Prostate gland (tissue), 2 donors: ENCODE measurements around the gene AP5B1. TPM values are rescaled to one million over a fixed set of nuclear protein-coding genes. Genes with fewer than 3 reads are reported as not detected.

ENCODE experiments used
- DNase-seq: peaks from one replicate; pipeline ENCODE4 v3.0.0-alpha.2; 2019; ENCODE audit warnings: low spot score
- H3K27ac ChIP-seq, 2 donors: fragments of 200-600 bp; sonication (generic); 2 replicates each; pipeline ENCODE4 v1.5.1; 2017 to 2019
- H3K27me3 ChIP-seq: fragments of 200-600 bp; sonication (generic); replicated peaks from 2 replicates; pipeline ENCODE4 v1.5.1; 2019; ENCODE audit not compliant: insufficient read depth
- H3K36me3 ChIP-seq, 2 donors: fragments of 200-600 bp; sonication (generic); 1 replicate in 1 of 2; 2 replicates in 1 of 2; pipeline versions ENCODE4 v1.5.1 to v1.8.1; 2017 to 2019
- H3K4me1 ChIP-seq: fragments of 200-600 bp; sonication (generic); replicated peaks from 2 replicates; pipeline ENCODE4 v1.5.1; 2019
- H3K4me3 ChIP-seq, 2 donors: fragments of 200-600 bp; sonication (generic); 2 replicates each; pipeline ENCODE4 v1.5.1; 2017 to 2019
- H3K9me3 ChIP-seq: fragments of 200-600 bp; sonication (generic); 2 replicates; pipeline ENCODE4 v1.5.1; 2017
- POLR2A ChIP-seq: fragments of 450-650 bp; IDR thresholded peaks from one replicate; pipeline ENCODE4 v1.6.1; 2016; ENCODE audit warnings: antibody characterized with exemption, mild to moderate bottlenecking
- POLR2AphosphoS5 ChIP-seq: sonication (generic); formaldehyde crosslinking; IDR thresholded peaks from one replicate; pipeline ENCODE4 v1.6.1; 2017; ENCODE audit warnings: antibody characterized with exemption
- WGBS: methylation state at CpG from one replicate; pipeline ENCODE4 v1.1.5; 2018; 5-methylcytosine and 5-hydroxymethylcytosine counted together
- intact Hi-C: fragments of 100-400 bp; cut with DNase I; formaldehyde crosslinking; loops from one replicate; pipeline ENCODE4 v1.14.2; 2022
- total RNA-seq, 2 donors: library from RNA; depleted of rRNA; stranded (reverse); fragments of >200 nt; gene quantifications; one replicate each; pipeline ENCODE4 v1.1.0, GENCODE V29; 2016
- TF ChIP-seq, protein P1 (sequence below), 4 experiments: fragments of 200-600 bp in 2 of 4; fragments of 450-650 bp in 2 of 4; sonication (generic) in 2 of 4; IDR thresholded peaks; 1 replicate in 3 of 4; 2 replicates in 1 of 4; pipeline ENCODE4 v1.5.1; 2016 to 2019; ENCODE audit warnings: antibody characterized with exemption in 4 of 4, mild to moderate bottlenecking in 2 of 4, moderate library complexity in 2 of 4

The AP5B1 gene
- total RNA-seq, 2 donors from 2014 or later, result 15.4 to 18.8 TPM

DNA sequence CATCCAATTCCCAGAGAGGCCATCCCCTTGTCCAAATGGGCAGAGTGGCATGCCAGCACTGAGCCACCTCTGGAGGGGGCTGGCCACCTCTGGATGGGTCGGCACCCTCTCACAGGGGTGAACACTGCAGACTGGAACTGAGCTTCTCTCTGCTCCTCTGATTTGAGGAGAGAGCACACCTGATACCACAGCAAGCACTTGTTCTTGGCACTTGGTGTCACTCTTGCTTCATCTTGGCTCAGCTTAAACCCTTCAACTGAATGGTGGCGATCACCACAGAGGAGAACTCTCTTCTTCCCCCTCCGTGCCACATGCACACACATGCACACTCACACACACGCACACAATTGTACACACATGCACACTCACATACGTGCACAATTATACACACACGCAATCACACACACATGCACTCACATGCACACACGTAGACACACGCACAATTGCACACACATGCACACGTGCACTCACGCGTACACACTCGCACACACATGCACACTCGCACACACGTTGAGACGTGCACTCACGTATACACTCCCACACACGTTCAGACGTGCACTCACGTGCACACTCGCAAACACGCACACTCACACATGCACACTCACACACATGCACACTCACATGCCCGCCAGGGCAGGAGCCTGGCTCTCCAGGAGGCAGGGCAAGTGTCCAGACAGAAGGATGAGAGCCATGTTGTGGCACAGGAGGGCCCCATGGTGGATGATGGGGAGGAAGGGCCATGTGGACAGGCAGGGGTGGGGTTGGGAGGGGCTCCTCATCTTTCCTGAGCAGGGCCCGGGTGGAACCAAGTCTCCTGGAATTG, 29.5 kb upstream of the AP5B1 start:
- intact Hi-C loops, result no loop called here
- no peaks in the 10 kb centered on the region for H3K9me3 ChIP-seq
- H3K4me3 ChIP-seq, result no peak overlapping the region
- H3K36me3 ChIP-seq, result no peaks in the 10 kb centered on the region
- H3K27ac ChIP-seq, result no peak overlapping the region
- DNase-seq, result no peak
- 81% methylated on average over 23 of the region's 23 CpGs for WGBS
- TF ChIP-seq POLR2AphosphoS5 (no peak), POLR2A (no peak)
- TF ChIP-seq, protein P1, sequence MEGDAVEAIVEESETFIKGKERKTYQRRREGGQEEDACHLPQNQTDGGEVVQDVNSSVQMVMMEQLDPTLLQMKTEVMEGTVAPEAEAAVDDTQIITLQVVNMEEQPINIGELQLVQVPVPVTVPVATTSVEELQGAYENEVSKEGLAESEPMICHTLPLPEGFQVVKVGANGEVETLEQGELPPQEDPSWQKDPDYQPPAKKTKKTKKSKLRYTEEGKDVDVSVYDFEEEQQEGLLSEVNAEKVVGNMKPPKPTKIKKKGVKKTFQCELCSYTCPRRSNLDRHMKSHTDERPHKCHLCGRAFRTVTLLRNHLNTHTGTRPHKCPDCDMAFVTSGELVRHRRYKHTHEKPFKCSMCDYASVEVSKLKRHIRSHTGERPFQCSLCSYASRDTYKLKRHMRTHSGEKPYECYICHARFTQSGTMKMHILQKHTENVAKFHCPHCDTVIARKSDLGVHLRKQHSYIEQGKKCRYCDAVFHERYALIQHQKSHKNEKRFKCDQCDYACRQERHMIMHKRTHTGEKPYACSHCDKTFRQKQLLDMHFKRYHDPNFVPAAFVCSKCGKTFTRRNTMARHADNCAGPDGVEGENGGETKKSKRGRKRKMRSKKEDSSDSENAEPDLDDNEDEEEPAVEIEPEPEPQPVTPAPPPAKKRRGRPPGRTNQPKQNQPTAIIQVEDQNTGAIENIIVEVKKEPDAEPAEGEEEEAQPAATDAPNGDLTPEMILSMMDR (IDR thresholded peaks at IDR 0.05), result no peak
- no peaks in the 10 kb centered on the region for H3K4me1 ChIP-seq
- no peaks in the 10 kb centered on the region for H3K27me3 ChIP-seq

DNA sequence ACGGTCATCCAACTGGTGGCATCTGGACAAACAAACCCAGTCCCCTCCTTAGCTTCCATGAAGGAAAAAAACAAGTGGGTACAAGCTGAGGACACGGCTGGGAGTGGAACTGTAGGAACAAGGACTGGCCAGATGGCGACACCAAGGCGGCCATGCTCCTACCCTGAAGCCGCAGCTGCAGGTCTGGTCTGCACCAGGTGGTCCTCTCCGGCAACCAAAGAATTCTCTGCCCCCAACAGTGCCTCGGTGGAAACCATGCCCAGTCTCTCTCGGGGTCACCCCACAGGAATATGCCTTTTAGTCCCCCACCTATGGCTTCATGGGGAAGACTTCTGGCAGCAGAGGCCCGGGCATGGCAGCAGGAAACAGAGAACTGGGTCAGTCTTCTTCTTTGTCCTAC, 28.7 kb upstream of the AP5B1 start:
- 80% methylated on average over 9 of the region's 9 CpGs for WGBS
- no peaks in the 10 kb centered on the region for H3K36me3 ChIP-seq
- H3K27ac ChIP-seq, result no peak overlapping the region
- H3K9me3 ChIP-seq, result no peaks in the 10 kb centered on the region
- intact Hi-C loops, result no loop called here
- no peak overlapping the region for H3K4me3 ChIP-seq
- H3K27me3 ChIP-seq, result no peaks in the 10 kb centered on the region
- TF ChIP-seq, protein P1 (IDR thresholded peaks at IDR 0.05), result no peak
- TF ChIP-seq POLR2AphosphoS5 (no peak), POLR2A (no peak)
- DNase-seq, result no peak
- no peaks in the 10 kb centered on the region for H3K4me1 ChIP-seq

GRCh38 chr11:65808744-65809341, 28.1 kb upstream of the AP5B1 start:
- no peak overlapping the region for H3K4me3 ChIP-seq
- WGBS, result 41% methylated on average over 20 of the region's 20 CpGs
- peaks cover 2% of the 10 kb centered on the region for H3K27me3 ChIP-seq
- no peaks in the 10 kb centered on the region for H3K36me3 ChIP-seq
- intact Hi-C loops, result no loop called here
- DNase-seq, result no peak
- no peaks in the 10 kb centered on the region for H3K9me3 ChIP-seq
- no peak overlapping the region for H3K27ac ChIP-seq
- H3K4me1 ChIP-seq, result no peaks in the 10 kb centered on the region
- TF ChIP-seq, protein P1 (IDR thresholded peaks at IDR 0.05), result no peak
- TF ChIP-seq POLR2AphosphoS5 (no peak), POLR2A (no peak)

DNA sequence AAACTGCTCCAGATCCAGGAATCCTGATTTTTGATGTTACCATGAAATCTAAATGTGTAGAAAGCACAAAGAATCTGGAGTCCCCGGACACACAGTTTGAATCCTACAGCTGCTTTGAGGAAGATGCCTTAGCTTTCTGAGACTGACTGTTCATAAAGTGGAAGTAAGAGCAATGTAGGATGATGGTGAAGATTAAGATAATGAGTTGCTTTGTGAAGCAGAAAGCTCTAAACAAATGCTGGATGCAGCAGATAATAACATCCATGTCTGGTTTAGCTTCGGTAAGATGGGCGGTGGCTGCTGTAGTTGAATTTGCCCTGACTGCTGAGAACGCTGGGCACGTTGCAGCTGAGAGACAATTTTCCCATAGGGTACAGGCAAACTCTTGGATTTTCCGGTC, 26.2 kb upstream of the AP5B1 start:
- Histone ChIP-seq H3K4me3 (no peak overlapping the region), H3K27ac (no peak overlapping the region), H3K4me1 (no peaks in the 10 kb centered on the region), H3K9me3 (no peaks in the 10 kb centered on the region), H3K36me3 (no peaks in the 10 kb centered on the region), H3K27me3 (peaks cover 2% of the 10 kb centered on the region)
- 64% methylated on average over 6 of the region's 6 CpGs for WGBS
- TF ChIP-seq, protein P1 (IDR thresholded peaks at IDR 0.05), result no peak
- TF ChIP-seq POLR2A, result no peak
- no peak for TF ChIP-seq POLR2AphosphoS5
- intact Hi-C loops, result no loop called here
- no peak for DNase-seq
